NB4 (cell line): ENCODE data around the gene NELFA.
"Not testable (repeated sequence)": the region's sequence is repeated elsewhere in the genome, so short reads cannot be mapped to it uniquely, and the experiment has no call there.

Experiments
- MAX ChIP-seq: IDR thresholded peaks from 2 replicates; pipeline ENCODE4 v1.6.1; 2011; ENCODE audit warnings: low read depth, low read length
- POLR2A ChIP-seq: IDR thresholded peaks from 2 replicates; pipeline ENCODE4 v1.6.1; 2011; ENCODE audit warnings: mild to moderate bottlenecking; ENCODE audit not compliant: insufficient read length; ENCODE audit errors: extremely low read depth
- TF ChIP-seq, protein P1 (sequence below): IDR thresholded peaks from one replicate; pipeline ENCODE4 v1.5.1; 2012; ENCODE audit warnings: low read depth, low read length

- TF ChIP-seq, protein P1, sequence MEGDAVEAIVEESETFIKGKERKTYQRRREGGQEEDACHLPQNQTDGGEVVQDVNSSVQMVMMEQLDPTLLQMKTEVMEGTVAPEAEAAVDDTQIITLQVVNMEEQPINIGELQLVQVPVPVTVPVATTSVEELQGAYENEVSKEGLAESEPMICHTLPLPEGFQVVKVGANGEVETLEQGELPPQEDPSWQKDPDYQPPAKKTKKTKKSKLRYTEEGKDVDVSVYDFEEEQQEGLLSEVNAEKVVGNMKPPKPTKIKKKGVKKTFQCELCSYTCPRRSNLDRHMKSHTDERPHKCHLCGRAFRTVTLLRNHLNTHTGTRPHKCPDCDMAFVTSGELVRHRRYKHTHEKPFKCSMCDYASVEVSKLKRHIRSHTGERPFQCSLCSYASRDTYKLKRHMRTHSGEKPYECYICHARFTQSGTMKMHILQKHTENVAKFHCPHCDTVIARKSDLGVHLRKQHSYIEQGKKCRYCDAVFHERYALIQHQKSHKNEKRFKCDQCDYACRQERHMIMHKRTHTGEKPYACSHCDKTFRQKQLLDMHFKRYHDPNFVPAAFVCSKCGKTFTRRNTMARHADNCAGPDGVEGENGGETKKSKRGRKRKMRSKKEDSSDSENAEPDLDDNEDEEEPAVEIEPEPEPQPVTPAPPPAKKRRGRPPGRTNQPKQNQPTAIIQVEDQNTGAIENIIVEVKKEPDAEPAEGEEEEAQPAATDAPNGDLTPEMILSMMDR = not testable (repeated sequence)
- not testable (repeated sequence) for TF ChIP-seq POLR2A, MAX
These were observed 5.4 kb downstream of the NELFA start for GRCh38 chr4:2003361-2003760.
